Uterus (tissue), 2 donors: Measurements from ENCODE around the gene PPM1D.

ENCODE experiments used
- POLR2A ChIP-seq, 2 donors: fragments of 450-650 bp; IDR thresholded peaks; one replicate each; pipeline ENCODE4 v1.6.1; 2016; ENCODE audit warnings: antibody characterized with exemption in 2 of 2, mild to moderate bottlenecking in 1 of 2, moderate library complexity in 1 of 2
- TF ChIP-seq, protein P1 (sequence below), 4 experiments: fragments of 200-600 bp in 2 of 4; fragments of 450-650 bp in 2 of 4; sonication (generic) in 2 of 4; IDR thresholded peaks; one replicate each; pipeline ENCODE4 v1.5.1; 2016 to 2019; ENCODE audit warnings: antibody characterized with exemption in 4 of 4, mild to moderate bottlenecking in 2 of 4, moderate library complexity in 1 of 4

GRCh38 chr17:60622961-60623360, 23.0 kb downstream of the PPM1D start:
- TF ChIP-seq, protein P1, sequence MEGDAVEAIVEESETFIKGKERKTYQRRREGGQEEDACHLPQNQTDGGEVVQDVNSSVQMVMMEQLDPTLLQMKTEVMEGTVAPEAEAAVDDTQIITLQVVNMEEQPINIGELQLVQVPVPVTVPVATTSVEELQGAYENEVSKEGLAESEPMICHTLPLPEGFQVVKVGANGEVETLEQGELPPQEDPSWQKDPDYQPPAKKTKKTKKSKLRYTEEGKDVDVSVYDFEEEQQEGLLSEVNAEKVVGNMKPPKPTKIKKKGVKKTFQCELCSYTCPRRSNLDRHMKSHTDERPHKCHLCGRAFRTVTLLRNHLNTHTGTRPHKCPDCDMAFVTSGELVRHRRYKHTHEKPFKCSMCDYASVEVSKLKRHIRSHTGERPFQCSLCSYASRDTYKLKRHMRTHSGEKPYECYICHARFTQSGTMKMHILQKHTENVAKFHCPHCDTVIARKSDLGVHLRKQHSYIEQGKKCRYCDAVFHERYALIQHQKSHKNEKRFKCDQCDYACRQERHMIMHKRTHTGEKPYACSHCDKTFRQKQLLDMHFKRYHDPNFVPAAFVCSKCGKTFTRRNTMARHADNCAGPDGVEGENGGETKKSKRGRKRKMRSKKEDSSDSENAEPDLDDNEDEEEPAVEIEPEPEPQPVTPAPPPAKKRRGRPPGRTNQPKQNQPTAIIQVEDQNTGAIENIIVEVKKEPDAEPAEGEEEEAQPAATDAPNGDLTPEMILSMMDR (IDR thresholded peaks at IDR 0.05), result no peak
- TF ChIP-seq POLR2A (IDR thresholded peaks at IDR 0.05), result no peak
